NCI-H226 (cell line): ENCODE measurements around the gene PSMD6.

Experiments used
- DNase-seq: peaks from one replicate; pipeline ENCODE4 v3.0.0-alpha.2; 2015

The PSMD6 gene

DNA sequence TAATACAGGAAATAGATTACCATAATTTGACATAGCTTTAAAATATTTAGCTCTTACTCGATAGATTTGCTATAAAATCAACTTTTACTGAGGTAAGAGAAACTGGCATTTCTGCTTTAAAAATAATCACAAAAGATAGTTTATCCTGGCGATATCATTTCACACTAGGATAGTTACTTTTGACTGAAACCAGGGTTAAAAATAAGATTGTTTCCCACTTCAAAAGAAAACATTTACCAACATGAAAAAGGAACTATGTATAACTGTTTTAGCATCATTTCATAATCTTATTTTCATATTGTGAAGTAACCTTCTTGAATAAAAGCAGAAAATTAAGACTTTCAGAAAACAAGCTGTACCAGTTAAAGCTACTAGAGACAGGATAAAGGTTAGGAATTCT lies 15.3 kb downstream of the PSMD6 start:
- DNase-seq, result no peak

DNA sequence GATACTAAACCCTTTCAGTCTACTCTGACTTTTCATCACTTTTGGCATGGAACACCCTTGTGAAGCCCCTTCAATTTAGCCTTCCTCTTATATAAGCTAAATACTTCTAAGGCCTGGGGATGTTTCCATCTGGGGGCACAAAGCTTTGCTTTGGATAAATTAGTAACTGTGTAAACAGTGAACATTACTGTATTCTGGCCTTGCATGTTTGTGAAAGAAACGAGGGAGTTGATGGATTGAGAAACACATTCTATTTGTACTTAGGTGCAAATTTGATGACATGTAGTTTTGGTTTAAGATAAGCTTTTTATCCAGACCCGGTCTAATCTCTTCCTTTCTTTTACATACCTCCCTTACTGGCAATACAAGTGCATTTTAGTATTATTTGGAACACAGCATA lies 19.7 kb downstream of the PSMD6 start:
- no peak for DNase-seq

- no peak for DNase-seq
These were observed 21.1 kb downstream of the PSMD6 start for GRCh38 chr3:64002233-64002632.

DNA sequence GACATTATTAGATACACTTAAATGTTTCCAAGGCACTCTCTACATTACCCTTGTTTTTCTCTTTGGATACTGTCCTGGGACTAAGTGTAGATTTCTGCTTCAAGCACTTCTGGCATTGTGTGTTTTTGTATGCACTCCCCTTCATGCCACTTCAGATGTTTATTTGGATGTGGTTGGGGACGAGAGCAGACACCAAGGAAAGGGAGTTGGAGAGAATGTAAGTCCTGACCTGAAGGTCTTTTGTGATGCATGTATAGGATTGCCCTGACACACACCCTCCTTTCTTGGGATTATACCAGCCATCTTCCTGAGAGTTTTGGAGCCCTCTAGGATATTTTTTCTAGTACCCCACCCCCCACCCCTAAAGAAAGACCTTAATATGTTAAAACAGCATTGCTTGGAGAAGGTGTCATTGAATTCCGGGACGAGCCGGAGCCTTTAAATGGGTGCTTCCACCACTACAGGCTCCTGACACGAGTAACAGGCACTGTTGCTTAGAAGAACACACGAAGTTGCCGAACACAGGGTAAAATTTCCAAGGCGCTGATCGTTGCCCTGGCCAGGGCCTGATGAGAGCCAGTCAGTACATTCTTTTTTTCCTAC lies 22.7 kb downstream of the PSMD6 start:
- DNase-seq, result no peak

- no peak for DNase-seq
These were observed 24.2 kb downstream of the PSMD6 start for GRCh38 chr3:63998852-63999754.

GRCh38 chr3:63995086-63995485 lies 28.2 kb downstream of the PSMD6 start:
- DNase-seq, result no peak

GRCh38 chr3:63993653-63994079 lies 29.6 kb downstream of the PSMD6 start:
- DNase-seq, result peak; percentile 52

- no peak for DNase-seq
These were observed 30.6 kb downstream of the PSMD6 start for GRCh38 chr3:63992516-63993209.

DNA sequence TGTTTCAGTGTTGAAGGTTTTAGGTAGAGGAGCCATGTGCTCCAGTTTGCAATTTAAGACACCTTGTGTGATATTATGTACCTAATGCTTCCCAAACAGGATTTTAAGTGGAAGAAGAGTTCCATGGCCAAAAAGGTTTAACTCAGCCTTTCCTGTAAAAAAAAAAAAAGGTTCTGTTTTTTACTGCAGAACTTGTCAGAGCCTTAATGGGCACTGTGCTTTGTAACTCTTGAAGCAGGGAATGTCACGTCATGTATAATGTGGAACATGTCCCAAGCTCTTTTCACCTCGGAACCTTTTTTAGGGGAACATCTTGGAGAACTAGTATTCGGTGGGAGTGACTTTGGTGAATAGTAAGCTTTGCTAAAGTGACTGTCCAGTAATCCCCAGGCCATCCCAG lies 31.6 kb downstream of the PSMD6 start:
- DNase-seq, result no peak

DNA sequence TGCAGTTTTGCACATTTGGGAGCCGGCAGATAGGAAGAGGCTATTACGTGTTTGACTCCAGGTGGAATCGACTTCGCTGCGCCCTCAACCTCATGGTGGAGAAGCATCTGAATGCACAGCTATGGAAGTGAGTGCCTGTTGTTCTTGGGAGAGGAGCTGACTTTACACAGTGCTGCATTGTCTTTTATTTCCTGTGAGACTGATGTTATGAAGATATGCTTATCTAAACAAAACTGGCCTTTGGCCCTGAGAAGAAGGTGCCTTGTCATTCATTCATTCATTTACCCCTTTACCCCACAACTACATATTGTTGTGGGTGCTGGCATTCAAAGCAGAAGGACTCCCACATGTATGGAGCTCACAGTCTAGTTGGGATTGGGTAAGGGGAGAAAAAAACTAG lies 32.6 kb downstream of the PSMD6 start:
- DNase-seq, result no peak

DNA sequence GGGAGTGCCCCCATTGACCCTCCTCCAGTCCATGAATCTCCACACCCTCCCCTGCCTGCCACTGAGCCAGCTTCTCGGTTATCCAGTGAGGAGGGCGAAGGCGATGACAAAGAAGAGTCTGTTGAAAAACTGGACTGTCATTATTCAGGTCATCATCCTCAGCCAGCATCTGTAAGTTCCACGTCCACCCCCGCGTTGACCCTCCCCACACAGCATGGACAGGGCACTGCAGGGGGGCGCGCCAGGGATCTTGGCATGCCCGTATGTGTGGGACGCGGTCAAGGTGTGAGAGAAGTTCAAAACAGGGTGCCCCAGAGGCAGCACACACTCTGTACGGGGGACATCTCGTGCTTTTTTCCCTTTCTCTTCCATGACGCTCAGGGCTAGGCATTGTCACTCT lies 33.1 kb downstream of the PSMD6 start:
- no peak for DNase-seq

DNA sequence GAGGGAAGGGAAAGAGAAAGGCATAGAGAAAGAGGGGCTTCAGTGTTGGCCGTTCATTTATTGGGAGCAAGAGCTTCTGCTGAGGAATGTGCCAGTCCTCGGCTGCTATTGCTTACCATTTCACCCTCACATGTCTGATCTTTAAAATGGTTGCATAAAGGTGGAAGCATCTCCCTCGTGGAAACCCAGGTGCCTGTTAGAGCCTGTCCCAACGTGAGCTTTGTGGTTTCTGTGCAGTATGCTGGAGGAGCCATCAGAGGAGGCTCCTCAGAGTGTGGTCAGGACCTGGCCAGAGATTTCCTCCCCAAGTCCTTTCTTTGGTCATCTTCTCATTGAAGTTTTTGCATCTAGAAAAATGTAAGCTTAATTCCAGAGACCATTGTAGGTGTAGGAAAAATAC lies 34.4 kb downstream of the PSMD6 start:
- DNase-seq, result no peak

GRCh38 chr3:63986831-63987230 lies 36.5 kb downstream of the PSMD6 start:
- DNase-seq, result no peak

- DNase-seq, result no peak
These were observed 37.1 kb downstream of the PSMD6 start for GRCh38 chr3:63986146-63986545.

DNA sequence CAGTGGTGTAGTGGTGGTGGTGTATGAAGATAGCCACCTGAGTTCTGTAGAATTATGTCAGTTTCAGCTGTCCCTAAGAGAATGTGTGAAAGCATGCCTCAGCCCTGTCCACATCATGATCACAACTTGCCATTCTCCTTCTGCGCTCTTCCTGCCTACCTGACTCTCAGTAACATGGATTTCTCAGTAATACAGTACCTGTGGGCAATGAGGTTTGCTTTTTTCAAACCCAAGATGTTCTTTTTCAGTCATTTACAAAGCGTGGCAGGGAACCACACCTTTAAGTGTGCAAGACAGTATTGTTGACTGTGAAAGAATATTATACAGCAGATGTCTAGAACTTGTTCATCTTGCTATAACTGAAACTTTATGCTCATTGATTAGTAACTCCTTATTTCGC lies 38.9 kb downstream of the PSMD6 start:
- DNase-seq, result no peak

- DNase-seq, result no peak
These were observed 41.3 kb downstream of the PSMD6 start for GRCh38 chr3:63981980-63982379.

DNA sequence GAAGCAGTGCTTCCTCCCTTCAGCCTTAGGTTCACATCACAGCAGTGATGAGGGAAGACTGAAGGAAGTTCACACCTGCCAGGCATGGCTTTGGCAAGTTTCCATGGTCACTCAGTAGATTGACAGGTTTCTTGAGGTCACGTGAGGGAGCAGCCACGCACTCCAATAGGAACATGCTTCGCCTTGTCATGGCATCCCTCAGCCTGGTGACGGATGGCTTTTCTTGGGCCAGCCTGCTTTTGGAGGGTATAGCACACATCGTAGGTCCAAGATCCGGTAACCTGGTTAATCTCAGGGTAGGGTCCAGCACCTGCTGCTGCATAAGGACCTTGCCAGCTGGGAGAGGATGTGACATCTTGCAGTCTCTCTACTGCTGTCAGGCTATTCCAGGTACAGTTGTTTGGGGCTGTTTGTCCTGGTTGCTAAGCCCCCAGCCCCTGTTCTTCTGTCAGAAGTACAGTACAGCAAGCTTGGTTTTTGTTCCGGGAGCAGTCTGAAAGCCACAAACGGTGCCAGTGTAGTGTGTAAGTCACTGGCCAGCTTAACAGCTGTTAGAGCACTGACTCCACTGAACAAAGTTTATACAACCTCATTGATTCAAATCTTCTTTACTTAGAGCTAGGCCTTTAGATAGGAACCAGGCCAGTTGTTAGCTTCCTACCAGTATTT lies 42.3 kb downstream of the PSMD6 start:
- no peak for DNase-seq

DNA sequence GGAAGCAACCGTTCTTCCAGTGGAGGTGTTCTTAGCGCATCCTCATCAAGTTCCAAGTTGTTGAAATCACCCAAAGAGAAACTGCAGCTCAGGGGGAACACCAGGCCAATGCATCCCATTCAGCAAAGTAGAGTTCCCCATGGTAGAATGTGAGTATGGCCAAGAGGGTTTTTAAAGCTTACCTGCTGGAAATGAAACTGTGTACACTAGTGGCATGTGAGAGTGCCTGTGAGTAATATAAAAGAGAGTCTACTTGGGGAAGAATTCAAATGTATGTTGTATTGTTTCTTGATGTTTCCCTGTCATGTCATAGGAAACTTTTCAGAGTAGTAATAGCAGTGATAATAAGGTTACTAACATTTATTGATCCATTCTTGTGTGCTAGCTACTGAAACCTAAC lies 43.3 kb downstream of the PSMD6 start:
- no peak for DNase-seq

DNA sequence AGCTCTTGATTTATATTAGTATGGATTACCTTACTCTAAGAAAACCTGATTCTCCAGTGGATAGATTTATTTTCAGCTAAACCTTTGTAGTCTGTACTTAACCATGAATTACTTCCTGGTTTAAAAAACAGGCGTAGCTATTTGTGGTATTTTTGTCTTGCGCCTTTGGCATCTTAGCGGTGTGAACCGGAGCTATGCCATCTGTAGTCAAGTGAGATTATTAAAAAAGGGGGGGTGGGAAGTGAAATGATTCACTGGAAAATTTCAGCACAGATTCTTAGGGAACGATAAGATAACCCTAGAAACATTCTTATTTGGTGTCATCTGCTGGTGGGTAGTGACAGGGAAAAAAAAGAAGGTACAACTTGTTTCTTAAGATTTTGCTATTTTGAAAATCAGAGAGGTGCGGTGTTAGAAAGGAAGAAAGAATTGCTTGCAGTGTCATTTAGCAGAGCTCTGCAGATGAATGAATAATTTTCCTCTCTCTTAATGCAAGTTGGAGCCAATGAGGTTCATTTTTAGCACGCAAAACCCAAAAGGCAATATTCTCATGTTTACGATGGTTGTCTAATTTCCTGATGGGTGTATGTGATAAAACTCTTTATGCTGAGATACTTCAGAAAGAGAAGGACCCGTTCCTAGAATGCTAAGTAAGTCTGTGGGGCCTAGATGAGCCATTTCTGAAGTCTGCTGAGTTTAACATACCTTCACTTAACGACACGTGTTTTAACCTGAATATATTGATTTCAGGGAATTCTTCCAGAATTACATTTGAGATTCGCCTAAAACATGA lies 44.0 kb downstream of the PSMD6 start:
- peak; percentile 21 for DNase-seq

DNA sequence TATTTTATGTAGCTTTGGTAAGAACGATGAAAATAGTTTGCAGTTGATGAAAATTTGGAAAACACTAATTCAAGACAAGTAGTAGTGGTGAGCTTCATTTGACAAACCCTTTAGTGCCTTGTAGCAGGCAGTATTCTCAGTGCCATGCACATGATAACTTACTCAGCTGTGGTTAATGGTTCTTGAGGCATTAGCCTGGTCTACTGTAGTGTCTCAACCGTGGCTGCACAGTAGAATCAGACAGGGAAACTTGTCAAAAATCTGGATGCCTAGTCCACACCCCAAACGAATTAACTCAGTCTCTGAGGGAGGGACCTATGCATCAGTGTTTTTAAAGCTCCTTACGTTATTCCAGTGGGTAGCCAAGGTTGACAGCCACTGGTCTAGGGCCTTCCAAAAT lies 45.4 kb downstream of the PSMD6 start:
- no peak for DNase-seq

DNA sequence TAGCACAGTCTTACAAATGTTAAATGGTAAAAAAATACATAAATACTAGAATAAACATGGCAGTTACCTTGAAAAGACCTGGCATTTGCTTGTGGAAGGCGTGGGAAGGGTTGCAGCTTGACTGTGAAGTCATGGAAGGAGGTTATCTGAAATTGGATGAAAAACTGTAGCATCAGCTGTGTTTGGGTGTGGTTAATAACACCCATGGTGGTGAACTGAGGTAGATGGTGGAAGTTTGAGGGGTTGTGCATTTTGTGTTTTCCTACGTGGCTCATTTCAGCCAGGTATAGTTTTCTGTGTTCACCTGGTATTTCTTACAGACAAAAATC lies 46.5 kb downstream of the PSMD6 start:
- DNase-seq, result no peak

DNA sequence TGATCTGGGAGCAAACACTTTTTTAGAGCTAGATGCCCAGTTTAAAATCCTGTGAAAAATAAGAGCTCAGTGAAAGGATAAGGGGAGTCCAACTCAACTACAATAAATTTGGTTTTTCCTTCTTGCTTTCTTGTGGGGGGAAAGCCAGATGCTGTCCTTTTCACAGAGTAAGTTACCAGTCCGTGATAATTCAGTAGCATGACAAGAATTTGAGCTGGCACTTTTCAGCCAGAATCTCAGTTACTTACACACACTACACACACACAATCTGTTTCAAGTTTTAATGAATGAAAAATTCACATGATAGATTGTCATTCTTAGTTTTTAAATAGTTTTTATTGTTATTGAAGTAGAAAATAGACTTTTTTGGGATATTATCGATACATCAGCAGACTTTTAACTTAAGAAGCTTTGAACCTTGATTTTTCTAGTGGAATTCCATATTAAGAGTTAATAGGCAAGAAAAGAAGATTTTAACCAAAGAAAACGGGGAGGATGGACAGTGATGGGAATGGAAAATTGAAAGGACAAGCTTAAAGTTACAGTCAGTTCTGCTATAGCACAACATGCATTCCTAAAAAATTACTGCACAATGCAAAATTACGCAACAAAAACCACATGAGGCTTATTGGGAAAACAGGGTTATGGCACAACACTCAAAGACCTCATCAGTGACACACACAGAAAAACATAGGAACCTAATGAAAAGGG lies 47.0 kb downstream of the PSMD6 start:
- DNase-seq, result peak; percentile 87
